Effector memory CD8-positive, alpha-beta T cell (primary cell): Measurements from ENCODE around the gene LRP1B.

Experiments used
- ATAC-seq: fragments of 150-1000 bp; cut with Tn5 transposase; replicated peaks from 2 replicates; pipeline ENCODE4 v1.10.0; 2021; ENCODE audit warnings: mild to moderate bottlenecking, moderate library complexity
- DNase-seq, 3 experiments: peaks; one replicate each; pipeline ENCODE4 v3.0.0; 2021
- H3K27ac Mint-ChIP-seq, 2 donors: one replicate each; pipeline ENCODE4 v1.8.0; 2022; ENCODE audit warnings: mild to moderate bottlenecking in 2 of 2, mixed read lengths in 2 of 2, moderate library complexity in 2 of 2
- H3K27me3 Mint-ChIP-seq, 2 donors: one replicate each; pipeline ENCODE4 v1.8.0; 2022; ENCODE audit warnings: mixed read lengths in 2 of 2
- H3K36me3 Mint-ChIP-seq: one replicate; pipeline ENCODE4 v1.8.0; 2022; ENCODE audit warnings: mild to moderate bottlenecking, moderate library complexity, mixed read lengths; ENCODE audit not compliant: insufficient read depth
- H3K4me1 Mint-ChIP-seq, 2 donors: one replicate each; pipeline ENCODE4 v1.8.0; 2022; ENCODE audit warnings: low read depth in 2 of 2, mixed read lengths in 2 of 2
- H3K4me3 Mint-ChIP-seq, 2 donors: one replicate each; pipeline ENCODE4 v1.8.0; 2022; ENCODE audit warnings: mild to moderate bottlenecking in 2 of 2, mixed read lengths in 2 of 2, moderate library complexity in 2 of 2
- H3K9me3 Mint-ChIP-seq, 2 donors: one replicate each; pipeline ENCODE4 v1.8.0; 2022; ENCODE audit warnings: mixed read lengths in 2 of 2

LRP1B gene

DNA sequence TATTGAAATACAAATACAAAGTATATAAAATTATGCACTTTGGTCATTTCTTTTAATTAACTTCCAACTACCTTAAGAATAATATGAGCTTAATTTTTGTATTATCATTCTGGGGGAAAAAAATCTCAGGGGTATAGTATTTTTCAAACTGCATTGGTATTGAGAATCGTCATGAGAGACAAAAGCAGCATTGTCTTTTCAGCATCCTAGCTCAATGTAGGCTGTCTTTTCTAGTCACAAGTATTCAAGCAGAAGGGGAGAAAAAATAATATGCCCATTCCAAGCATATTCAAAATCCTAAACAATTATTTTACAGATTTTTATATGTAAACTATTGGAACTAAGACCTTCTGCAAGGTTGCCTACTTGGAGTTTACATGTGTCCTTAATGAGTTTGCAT lies 693.3 kb downstream of the LRP1B start:
- no peak for ATAC-seq
- no peak for DNase-seq
- Mint-ChIP-seq H3K27ac (no peak overlapping the region), H3K36me3 (no peaks in the 10 kb centered on the region), H3K4me1 (no peaks in the 10 kb centered on the region), H3K9me3 (peaks cover 9 to 26% of the 10 kb centered on the region in 2 donors), H3K4me3 (no peak overlapping the region), H3K27me3 (no peaks in the 10 kb centered on the region)

GRCh38 chr2:141423124-141423523 lies 707.7 kb downstream of the LRP1B start:
- no peak for DNase-seq
- no peaks in the 10 kb centered on the region for H3K36me3 Mint-ChIP-seq
- ATAC-seq: no peak

GRCh38 chr2:141417246-141417797 lies 713.5 kb downstream of the LRP1B start:
- no peak overlapping the region for H3K4me3 Mint-ChIP-seq
- ATAC-seq: no peak

More at GRCh38 chr2:141423124-141423523, 707.7 kb downstream of the LRP1B start:
- Mint-ChIP-seq H3K27me3 (no peaks in the 10 kb centered on the region), H3K27ac (no peak overlapping the region), H3K4me1 (no peaks in the 10 kb centered on the region), H3K9me3 (peaks cover 4 to 7% of the 10 kb centered on the region in 2 donors), H3K4me3 (no peak overlapping the region)

GRCh38 chr2:141411419-141411818 lies 719.4 kb downstream of the LRP1B start:
- no peaks in the 10 kb centered on the region for H3K4me1 Mint-ChIP-seq
- H3K27me3 Mint-ChIP-seq: no peaks in the 10 kb centered on the region
- no peak overlapping the region for H3K4me3 Mint-ChIP-seq

More at GRCh38 chr2:141417246-141417797, 713.5 kb downstream of the LRP1B start:
- Mint-ChIP-seq H3K27me3 (no peaks in the 10 kb centered on the region), H3K36me3 (no peaks in the 10 kb centered on the region), H3K9me3 (peaks cover 12 to 20% of the 10 kb centered on the region in 2 donors), H3K4me1 (no peaks in the 10 kb centered on the region), H3K27ac (no peak overlapping the region)
- no peak for DNase-seq

GRCh38 chr2:141399270-141399669 lies 731.5 kb downstream of the LRP1B start:
- ATAC-seq (no peak), DNase-seq (no peak)
- Mint-ChIP-seq H3K4me3 (no peak overlapping the region), H3K36me3 (no peaks in the 10 kb centered on the region), H3K9me3 (peaks cover 0 to 8% of the 10 kb centered on the region in 2 donors), H3K27me3 (no peaks in the 10 kb centered on the region), H3K4me1 (no peaks in the 10 kb centered on the region), H3K27ac (no peak overlapping the region)

More at GRCh38 chr2:141411419-141411818, 719.4 kb downstream of the LRP1B start:
- peaks cover 8 to 20% of the 10 kb centered on the region in 2 donors for H3K9me3 Mint-ChIP-seq
- ATAC-seq (no peak), DNase-seq (no peak)
- no peak overlapping the region for H3K27ac Mint-ChIP-seq
- no peaks in the 10 kb centered on the region for H3K36me3 Mint-ChIP-seq

DNA sequence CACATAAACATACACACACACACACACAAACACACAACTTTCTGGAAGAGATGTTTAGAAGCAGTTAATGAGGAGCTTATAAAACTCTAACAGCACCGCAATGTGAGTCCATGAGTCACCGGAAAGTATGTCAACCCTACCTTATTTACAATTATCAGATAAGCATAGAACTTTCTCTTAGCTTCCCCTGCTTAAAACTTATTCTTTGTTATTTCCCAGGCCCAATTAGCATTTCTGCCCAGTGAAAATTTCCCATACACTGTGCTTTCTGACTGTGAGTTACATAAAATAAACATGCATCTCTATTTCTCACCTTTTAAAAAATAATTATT lies 737.6 kb downstream of the LRP1B start:
- no peak overlapping the region for H3K27ac Mint-ChIP-seq
- H3K4me3 Mint-ChIP-seq: no peak overlapping the region
- DNase-seq: no peak
- no peaks in the 10 kb centered on the region for H3K36me3 Mint-ChIP-seq
- no peaks in the 10 kb centered on the region for H3K27me3 Mint-ChIP-seq
- H3K9me3 Mint-ChIP-seq: peaks cover 0 to 10% of the 10 kb centered on the region in 2 donors
- ATAC-seq: no peak
- H3K4me1 Mint-ChIP-seq: no peaks in the 10 kb centered on the region

DNA sequence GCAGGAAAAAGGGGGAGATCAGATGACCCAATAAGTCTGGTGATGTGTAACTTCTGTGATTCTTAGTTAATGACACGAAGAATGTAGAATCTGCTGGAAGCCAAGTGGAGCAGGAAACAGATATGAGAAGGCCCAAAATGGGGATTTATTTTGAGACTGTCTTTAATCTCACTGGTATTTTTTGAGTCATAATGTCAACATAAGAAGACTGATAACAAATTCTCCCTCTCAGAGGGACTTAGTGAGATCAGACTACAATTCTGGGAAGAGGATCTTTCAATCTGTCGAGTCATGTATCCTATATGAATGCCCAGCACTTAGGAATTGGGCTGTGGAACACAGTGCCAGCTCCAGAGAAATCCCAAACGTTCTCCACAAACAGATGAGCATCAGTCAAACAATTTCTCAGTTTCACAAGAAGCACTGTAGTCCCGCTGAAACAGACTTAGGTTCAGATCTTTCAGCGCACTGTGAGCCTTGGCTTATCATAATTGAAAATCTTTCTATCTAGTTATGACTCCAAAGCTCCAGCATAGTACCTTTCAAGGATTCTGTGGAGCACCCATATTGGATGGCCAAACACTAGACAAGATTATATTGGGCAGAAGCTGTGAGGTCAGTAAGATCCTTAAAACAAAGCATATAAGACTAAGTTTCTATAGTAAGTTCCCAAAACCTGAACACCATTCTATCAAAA lies 738.2 kb downstream of the LRP1B start:
- H3K4me3 Mint-ChIP-seq: no peak overlapping the region
- ATAC-seq (no peak), DNase-seq (no peak)
- no peaks in the 10 kb centered on the region for H3K4me1 Mint-ChIP-seq
- H3K27me3 Mint-ChIP-seq: no peaks in the 10 kb centered on the region
- H3K9me3 Mint-ChIP-seq: peaks cover 0 to 10% of the 10 kb centered on the region in 2 donors
- no peak overlapping the region for H3K27ac Mint-ChIP-seq
- H3K36me3 Mint-ChIP-seq: no peaks in the 10 kb centered on the region

GRCh38 chr2:141386168-141386567 lies 744.6 kb downstream of the LRP1B start:
- Mint-ChIP-seq H3K36me3 (no peaks in the 10 kb centered on the region), H3K9me3 (peaks cover 7% of the 10 kb centered on the region in 2 donors), H3K27me3 (no peaks in the 10 kb centered on the region), H3K27ac (no peak overlapping the region), H3K4me1 (no peaks in the 10 kb centered on the region), H3K4me3 (no peak overlapping the region)
- ATAC-seq (no peak), DNase-seq (no peak)

GRCh38 chr2:141384676-141385075 lies 746.1 kb downstream of the LRP1B start:
- Mint-ChIP-seq H3K36me3 (no peaks in the 10 kb centered on the region), H3K9me3 (peaks cover 6 to 16% of the 10 kb centered on the region in 2 donors), H3K4me1 (no peaks in the 10 kb centered on the region), H3K27me3 (no peaks in the 10 kb centered on the region), H3K4me3 (no peak overlapping the region), H3K27ac (no peak overlapping the region)
- no peak for ATAC-seq
- no peak for DNase-seq

GRCh38 chr2:141381946-141382345 lies 748.9 kb downstream of the LRP1B start:
- no peaks in the 10 kb centered on the region for H3K36me3 Mint-ChIP-seq
- no peak for ATAC-seq
- no peak overlapping the region for H3K4me3 Mint-ChIP-seq
- H3K4me1 Mint-ChIP-seq: no peaks in the 10 kb centered on the region
- DNase-seq: no peak
- peaks cover 6 to 26% of the 10 kb centered on the region in 2 donors for H3K9me3 Mint-ChIP-seq
- H3K27me3 Mint-ChIP-seq: no peaks in the 10 kb centered on the region
- H3K27ac Mint-ChIP-seq: no peak overlapping the region

GRCh38 chr2:141380008-141380979 lies 750.5 kb downstream of the LRP1B start:
- H3K36me3 Mint-ChIP-seq: no peaks in the 10 kb centered on the region
- ATAC-seq (no peak), DNase-seq (no peak)
- H3K4me1 Mint-ChIP-seq: no peaks in the 10 kb centered on the region
- no peaks in the 10 kb centered on the region for H3K27me3 Mint-ChIP-seq
- H3K27ac Mint-ChIP-seq: no peak overlapping the region
- peaks cover 10 to 33% of the 10 kb centered on the region in 2 donors for H3K9me3 Mint-ChIP-seq
- H3K4me3 Mint-ChIP-seq: no peak overlapping the region

DNA sequence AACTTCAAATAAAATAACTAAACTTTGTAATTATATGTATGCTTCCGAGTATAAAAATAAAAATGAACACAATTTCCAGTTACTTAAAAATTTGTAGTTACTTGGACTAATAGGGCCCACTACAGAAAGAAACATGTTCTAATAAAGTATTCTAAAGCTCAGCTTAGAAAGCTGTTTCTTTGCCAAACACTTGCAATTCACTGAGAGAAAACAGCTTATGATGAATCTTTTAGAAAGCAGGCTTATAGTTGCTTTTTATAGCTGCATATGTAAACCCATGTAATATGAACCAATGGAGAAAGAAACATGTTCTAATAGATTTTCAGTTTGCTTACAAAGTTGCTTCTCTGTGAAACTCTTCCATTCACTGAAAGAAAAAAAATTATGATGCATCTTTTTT lies 766.0 kb downstream of the LRP1B start:
- no peak overlapping the region for H3K4me3 Mint-ChIP-seq
- H3K27ac Mint-ChIP-seq: no peak overlapping the region
- no peaks in the 10 kb centered on the region for H3K27me3 Mint-ChIP-seq
- H3K9me3 Mint-ChIP-seq: peaks cover 6 to 10% of the 10 kb centered on the region in 2 donors
- H3K36me3 Mint-ChIP-seq: no peaks in the 10 kb centered on the region
- ATAC-seq (no peak), DNase-seq (no peak)
- H3K4me1 Mint-ChIP-seq: no peaks in the 10 kb centered on the region

DNA sequence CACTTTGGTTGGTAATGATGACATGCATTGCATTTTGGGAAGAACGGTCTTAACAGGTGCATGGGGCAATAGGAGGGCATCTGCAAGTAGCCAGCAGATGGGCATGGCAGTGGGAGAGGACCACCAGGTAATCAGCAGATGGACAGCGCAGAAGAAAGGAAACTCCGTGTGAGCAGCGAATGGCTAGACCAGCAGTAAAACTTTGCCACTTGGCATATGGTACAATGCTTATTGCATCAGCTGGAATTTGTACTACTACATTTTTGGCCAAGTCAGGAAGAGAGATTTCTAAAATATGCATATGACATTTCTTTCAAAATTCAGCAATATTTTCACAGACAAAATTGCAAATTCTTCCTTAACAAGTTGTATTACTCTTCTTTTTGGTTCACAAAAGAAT lies 768.5 kb downstream of the LRP1B start:
- no peak for DNase-seq
- H3K4me1 Mint-ChIP-seq: no peaks in the 10 kb centered on the region
- peaks cover 0 to 10% of the 10 kb centered on the region in 2 donors for H3K9me3 Mint-ChIP-seq
- H3K4me3 Mint-ChIP-seq: no peak overlapping the region
- H3K27me3 Mint-ChIP-seq: no peaks in the 10 kb centered on the region
- no peak for ATAC-seq
- H3K27ac Mint-ChIP-seq: no peak overlapping the region
- H3K36me3 Mint-ChIP-seq: no peaks in the 10 kb centered on the region
